Spleen (tissue), 11 donors: ENCODE data around the gene ASCC3. TPM values are rescaled to one million over a fixed set of nuclear protein-coding genes. Genes with fewer than 3 reads are reported as not detected.

Source experiments
- DNase-seq: peaks from one replicate; pipeline ENCODE4 v3.0.0-alpha.2; 2020
- H3K27ac ChIP-seq, 8 donors: fragments of 200-600 bp; sonication (generic) in 7 of 8; 1 replicate in 4 of 8; 2 replicates in 4 of 8; pipeline versions ENCODE4 v1.5.0 to v1.8.0; 2016 to 2021; ENCODE audit warnings: inconsistent platforms in 4 of 8, mild to moderate bottlenecking in 4 of 8, moderate library complexity in 1 of 8
- H3K27me3 ChIP-seq, 7 donors: fragments of 200-600 bp; sonication (generic) in 6 of 7; replicated peaks in 1 of 7; 1 replicate in 4 of 7; 2 replicates in 3 of 7; pipeline versions ENCODE4 v1.5.0 to v1.8.0; 2016 to 2021; ENCODE audit warnings: inconsistent platforms in 3 of 7, mild to moderate bottlenecking in 1 of 7
- H3K36me3 ChIP-seq, 6 donors: fragments of 200-600 bp; sonication (generic) in 5 of 6; 1 replicate in 4 of 6; 2 replicates in 2 of 6; pipeline versions ENCODE4 v1.5.0 to v1.8.0; 2016 to 2021; ENCODE audit warnings: inconsistent platforms in 2 of 6
- H3K4me1 ChIP-seq, 6 donors: fragments of 200-600 bp; sonication (generic) in 5 of 6; 1 replicate in 3 of 6; 2 replicates in 3 of 6; pipeline versions ENCODE4 v1.5.0 to v1.8.0; 2016 to 2021; ENCODE audit warnings: inconsistent platforms in 3 of 6
- H3K4me3 ChIP-seq, 8 donors: fragments of 200-600 bp; sonication (generic) in 7 of 8; 1 replicate in 4 of 8; 2 replicates in 4 of 8; pipeline versions ENCODE4 v1.5.0 to v1.8.0; 2016 to 2021; ENCODE audit warnings: inconsistent platforms in 4 of 8, mild to moderate bottlenecking in 4 of 8, moderate library complexity in 2 of 8
- H3K9me3 ChIP-seq, 8 donors: fragments of 200-600 bp; sonication (generic) in 7 of 8; 1 replicate in 4 of 8; 2 replicates in 4 of 8; pipeline versions ENCODE4 v1.5.0 to v1.8.0; 2016 to 2021; ENCODE audit warnings: inconsistent platforms in 4 of 8
- CTCF ChIP-seq, 11 experiments: fragments of 200-600 bp in 7 of 11; fragments of 450-650 bp in 4 of 11; sonication (generic) in 4 of 11; IDR thresholded peaks in 8 of 11; conservative IDR thresholded peaks in 3 of 11; 1 replicate in 7 of 11; 2 replicates in 4 of 11; pipeline versions ENCODE4 v1.4.0 to v1.8.0; 2016 to 2021; ENCODE audit warnings: antibody characterized with exemption in 11 of 11, inconsistent platforms in 4 of 11, mild to moderate bottlenecking in 1 of 11
- POLR2A ChIP-seq, 3 donors: fragments of 450-650 bp; IDR thresholded peaks; one replicate each; pipeline ENCODE4 v1.5.1; 2017; ENCODE audit warnings: antibody characterized with exemption in 3 of 3, mild to moderate bottlenecking in 1 of 3
- POLR2AphosphoS5 ChIP-seq, 3 donors: sonication (generic); formaldehyde crosslinking; IDR thresholded peaks; one replicate each; pipeline ENCODE4 v1.5.1; 2017; ENCODE audit warnings: antibody characterized with exemption in 3 of 3
- WGBS, 5 donors: extraction: QIAGEN DNeasy Blood & Tissue Kit in 3 of 5; methylation state at CpG; one replicate each; pipeline versions ENCODE4 v1.1.5 to v1.1.7; 2013 to 2018; 5-methylcytosine and 5-hydroxymethylcytosine counted together
- intact Hi-C: fragments of 100-400 bp; cut with DNase I; formaldehyde crosslinking; loops from one replicate; pipeline ENCODE4 v1.15.0; 2023; ENCODE audit warnings: low total_unique reads
- polyA plus RNA-seq, 3 donors: library from polyadenylated mRNA; stranded (reverse); fragments of 200-250 nt; gene quantifications; one replicate each; pipeline ENCODE4 v1.2.1, GENCODE V29; 2013
- total RNA-seq, 7 donors: library from RNA; depleted of rRNA in 3 of 7; stranded (reverse); fragments of >200 nt in 3 of 7; fragmentation: NEBNext Ultra II Directional in 4 of 7; extraction: Animal tissue kit (Norgen Biotek cat#: 25700) in 4 of 7; gene quantifications; one replicate each; pipeline versions ENCODE4 v1.1.0 to v1.2.1, GENCODE V29; 2016 to 2021
- donor health status: healthy with polysubstance abuse.
- donor health status: DM: no; HTN: no; CAD: no; lungs with moderate emphysema.
- donor health status: DM: no; HTN: no; CAD: no.
- donor health status: Bipolar disorder and iron deficiency.
- donor health status: healthy.
- donor health status: DM: no; HTN: no; CAD: no.
- donor health status: DM: yes; HTN: yes; CAD: no.

The ASCC3 gene
- total and polyA plus RNA-seq, 10 donors, result 7.9 to 52.4 (median 40.8) TPM

DNA sequence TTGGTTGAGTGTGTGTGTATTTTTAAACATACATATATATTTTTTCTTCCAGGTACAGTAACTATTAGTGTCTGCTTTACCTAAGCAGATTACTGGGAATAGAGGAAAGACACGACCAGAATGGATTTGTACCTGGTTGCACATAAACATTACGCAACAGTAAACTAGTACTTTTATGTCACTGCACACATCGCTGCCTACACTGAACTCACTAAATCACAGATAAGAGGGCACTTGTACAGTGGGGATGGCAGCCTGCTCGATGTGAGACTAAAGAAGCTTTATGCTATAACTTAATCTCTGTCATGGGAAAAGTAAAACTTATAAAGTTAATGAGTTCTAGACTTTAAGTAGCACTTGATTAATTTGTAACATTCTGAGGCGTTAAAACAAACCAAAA, 326.9 kb downstream of the ASCC3 start:
- Histone ChIP-seq H3K4me1 (no peaks in the 10 kb centered on the region), H3K9me3 (no peaks in the 10 kb centered on the region), H3K4me3 (no peak overlapping the region), H3K27me3 (no peaks in the 10 kb centered on the region), H3K36me3 (peaks cover 0 to 3% (median 0%) of the 10 kb centered on the region in 6 donors), H3K27ac (no peak overlapping the region)
- TF ChIP-seq CTCF (IDR thresholded peaks at IDR 0.05 in 8 of 11, conservative IDR thresholded peaks at IDR 0.05 in 3 of 11), result no peak
- intact Hi-C loops, result no loop called here
- WGBS, 5 donors, result 86 to 93% (median 88%) methylated on average over 5 of the region's 5 CpGs
- DNase-seq, result no peak

DNA sequence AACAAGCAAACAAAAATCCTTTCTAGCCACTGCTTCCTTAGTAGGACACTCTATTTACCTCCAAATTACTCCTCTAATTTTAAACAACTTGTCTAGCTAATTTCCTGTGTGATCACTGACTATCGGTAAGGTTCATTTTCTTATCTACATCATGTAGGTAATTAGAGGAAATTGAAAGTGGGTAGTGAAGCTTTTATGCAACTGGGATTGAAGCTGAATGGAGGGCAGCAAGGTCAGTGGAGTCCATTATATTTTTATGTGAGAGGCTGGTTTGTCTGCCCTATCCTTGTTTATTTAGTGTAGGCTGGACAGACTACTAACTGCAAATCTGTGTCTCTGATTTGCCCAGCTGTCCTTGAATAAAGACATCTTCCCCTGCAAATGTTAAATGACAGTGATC, 327.9 kb downstream of the ASCC3 start:
- no peak for DNase-seq
- 50 to 68% (median 57%) methylated on average over 1 of the region's 1 CpG for WGBS, 5 donors
- H3K9me3 ChIP-seq, result no peaks in the 10 kb centered on the region
- H3K27me3 ChIP-seq, result no peaks in the 10 kb centered on the region
- intact Hi-C loops, result no loop called here
- no peaks in the 10 kb centered on the region for H3K4me1 ChIP-seq
- H3K36me3 ChIP-seq, result peaks cover 0 to 3% (median 0%) of the 10 kb centered on the region in 6 donors
- H3K27ac ChIP-seq, result no peak overlapping the region
- TF ChIP-seq POLR2A (IDR thresholded peaks at IDR 0.05) (no peak), POLR2AphosphoS5 (IDR thresholded peaks at IDR 0.05) (no peak), CTCF (IDR thresholded peaks at IDR 0.05 in 8 of 11, conservative IDR thresholded peaks at IDR 0.05 in 3 of 11) (no peak)
- H3K4me3 ChIP-seq, result no peak overlapping the region

DNA sequence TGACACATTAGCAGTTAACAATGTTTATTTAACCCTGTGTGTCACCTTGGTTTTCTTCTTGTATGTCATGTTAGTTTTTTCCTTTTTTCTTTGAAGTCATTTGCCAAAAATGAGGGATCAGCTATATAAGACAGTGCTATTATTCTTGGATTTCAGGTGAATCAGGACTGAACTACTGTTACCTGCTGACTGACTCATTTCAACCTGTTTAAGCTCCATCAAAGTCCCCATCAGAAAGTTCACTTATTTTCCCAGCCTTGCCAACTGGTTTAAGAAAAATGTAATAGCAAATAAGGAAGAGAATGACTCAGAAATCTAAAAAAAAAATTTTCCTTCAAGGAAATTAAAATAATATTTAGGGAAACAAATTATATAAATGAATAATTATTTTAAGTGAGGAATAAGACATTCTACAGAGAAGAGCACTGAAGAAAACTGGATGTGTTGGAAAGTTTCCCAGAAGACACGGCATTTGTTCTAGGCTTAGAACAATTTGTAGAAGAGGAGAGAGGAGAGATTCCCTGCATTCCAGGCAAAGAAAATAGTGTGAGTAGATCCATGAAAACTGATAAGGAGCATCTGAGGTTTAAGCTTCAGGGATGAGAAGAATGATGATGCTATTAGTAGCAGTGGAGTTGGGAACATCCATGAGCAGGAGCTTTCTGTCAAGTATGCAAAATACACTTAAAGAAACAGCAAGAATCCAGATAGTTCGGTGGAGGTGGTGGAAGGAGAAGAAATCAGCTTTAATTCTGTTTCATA, 331.5 kb downstream of the ASCC3 start:
- Histone ChIP-seq H3K4me3 (no peak overlapping the region), H3K4me1 (no peaks in the 10 kb centered on the region), H3K9me3 (no peaks in the 10 kb centered on the region), H3K27me3 (no peaks in the 10 kb centered on the region), H3K27ac (no peak overlapping the region), H3K36me3 (peaks cover 0 to 3% (median 0%) of the 10 kb centered on the region in 6 donors)
- no peak for DNase-seq
- TF ChIP-seq POLR2AphosphoS5 (IDR thresholded peaks at IDR 0.05), result no peak
- no peak for TF ChIP-seq POLR2A (IDR thresholded peaks at IDR 0.05)
- no peak for TF ChIP-seq CTCF (IDR thresholded peaks at IDR 0.05 in 8 of 11, conservative IDR thresholded peaks at IDR 0.05 in 3 of 11)
- intact Hi-C loops, result no loop called here
- WGBS, 5 donors, result 87 to 95% (median 93%) methylated on average over 2 of the region's 2 CpGs

GRCh38 chr6:100538086-100538485, 343.0 kb downstream of the ASCC3 start:
- no peaks in the 10 kb centered on the region for H3K4me1 ChIP-seq
- no peak for DNase-seq
- TF ChIP-seq POLR2A (IDR thresholded peaks at IDR 0.05) (no peak), POLR2AphosphoS5 (IDR thresholded peaks at IDR 0.05) (no peak), CTCF (IDR thresholded peaks at IDR 0.05 in 8 of 11, conservative IDR thresholded peaks at IDR 0.05 in 3 of 11) (no peak)
- intact Hi-C loops, result no loop called here
- H3K27me3 ChIP-seq, result no peaks in the 10 kb centered on the region
- peaks cover 0 to 9% (median 4%) of the 10 kb centered on the region in 8 donors for H3K9me3 ChIP-seq
- no peak overlapping the region for H3K27ac ChIP-seq
- WGBS, 5 donors, result 31 to 67% (median 55%) methylated on average over 1 of the region's 1 CpG
- H3K4me3 ChIP-seq, result no peak overlapping the region
- peaks cover 0 to 49% (median 14%) of the 10 kb centered on the region in 6 donors for H3K36me3 ChIP-seq
